Measurements from ENCODE around the gene RPH3AL. TPM values are rescaled to one million over a fixed set of nuclear protein-coding genes. Genes with fewer than 3 reads are reported as not detected.

The RPH3AL gene
- total and polyA plus RNA-seq, 2 of the 8 experiments (the other 6 are each of a cell fraction or from before 2014, with no cell fraction given) = 5.6 to 5.8 TPM

DNA sequence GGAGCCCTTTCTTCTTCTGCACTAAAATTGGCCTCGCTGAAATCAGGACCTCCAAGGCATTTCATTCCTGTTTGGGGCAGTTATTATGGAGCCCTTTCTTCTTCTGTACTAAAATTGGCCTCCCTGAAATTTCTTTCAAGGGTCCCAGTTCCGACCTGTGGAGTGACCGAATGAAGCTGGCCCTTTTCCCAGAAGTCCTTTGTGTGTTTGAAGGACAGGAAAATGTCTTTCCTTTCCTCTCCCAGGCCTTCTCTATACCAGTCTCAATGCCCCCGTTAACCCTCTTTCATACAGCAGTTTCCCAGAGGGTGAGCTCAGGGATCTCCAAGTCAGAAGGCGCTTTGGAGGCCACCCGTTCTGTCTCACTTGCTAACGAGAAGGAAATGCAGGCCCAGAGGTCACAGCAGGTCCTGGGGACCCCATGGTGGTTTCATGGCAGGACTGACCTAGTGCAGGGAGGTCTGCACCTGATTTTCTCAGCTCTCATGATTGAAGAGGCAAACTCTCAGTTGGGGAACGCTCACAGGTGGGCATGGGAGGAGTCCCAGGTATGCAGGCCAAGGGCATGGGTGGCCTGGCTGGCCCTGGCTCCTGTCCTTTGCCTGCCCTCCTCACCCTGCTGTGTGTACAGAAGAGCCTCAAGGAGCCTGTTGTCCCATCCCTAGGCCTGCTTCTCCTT, 134.0 kb downstream of the RPH3AL start:
- DNase-seq (ENCODE audit: low read depth in 1 of 2, low spot score in 2 of 2) (no peak), FAIRE-seq (no peak)
- no peak for TF ChIP-seq TEAD4 (IDR thresholded peaks at IDR 0.05; ENCODE audit: low read depth, low read length)
- no peak for TF ChIP-seq CEBPB (IDR thresholded peaks at IDR 0.05; ENCODE audit: low read depth, low read length)
- TF ChIP-seq TBP (IDR thresholded peaks at IDR 0.05; ENCODE audit: low read depth, low read length) = no peak
- TF ChIP-seq TAF1 (IDR thresholded peaks at IDR 0.05; ENCODE audit: low read depth, low read length) = no peak
- TF ChIP-seq KDM1A (IDR thresholded peaks at IDR 0.05; ENCODE audit: borderline replicate concordance, low read length) = no peak
- no peak for TF ChIP-seq CTBP2 (IDR thresholded peaks at IDR 0.05; ENCODE audit: borderline replicate concordance, insufficient read depth, insufficient read length, low read length)
- TF ChIP-seq EGR1 (IDR thresholded peaks at IDR 0.05; ENCODE audit: borderline replicate concordance, low read depth, low read length) = no peak
- TF ChIP-seq, protein P1, sequence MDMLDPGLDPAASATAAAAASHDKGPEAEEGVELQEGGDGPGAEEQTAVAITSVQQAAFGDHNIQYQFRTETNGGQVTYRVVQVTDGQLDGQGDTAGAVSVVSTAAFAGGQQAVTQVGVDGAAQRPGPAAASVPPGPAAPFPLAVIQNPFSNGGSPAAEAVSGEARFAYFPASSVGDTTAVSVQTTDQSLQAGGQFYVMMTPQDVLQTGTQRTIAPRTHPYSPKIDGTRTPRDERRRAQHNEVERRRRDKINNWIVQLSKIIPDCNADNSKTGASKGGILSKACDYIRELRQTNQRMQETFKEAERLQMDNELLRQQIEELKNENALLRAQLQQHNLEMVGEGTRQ (IDR thresholded peaks at IDR 0.05; ENCODE audit: low read length) = no peak
- no peak for TF ChIP-seq NRF1 (IDR thresholded peaks at IDR 0.05; ENCODE audit: low read depth, low read length)
- TF ChIP-seq PHF8 (conservative IDR thresholded peaks at IDR 0.05; ENCODE audit: low read depth, low read length) = no peak
- TF ChIP-seq BACH1 (IDR thresholded peaks at IDR 0.05; ENCODE audit: low read length) = no peak
- TF ChIP-seq SAP30 (IDR thresholded peaks at IDR 0.05; ENCODE audit: insufficient read depth, insufficient replicate concordance, low read length) = no peak
- no peak for TF ChIP-seq CHD1 (IDR thresholded peaks at IDR 0.05; ENCODE audit: low read depth, low read length)
- WGBS, 2 experiments (ENCODE audit: extremely low coverage in 1 of 2, insufficient coverage in 1 of 2, insufficient read length in 1 of 2, insufficient replicate concordance in 2 of 2, low coverage in 1 of 2, low lambda C conversion rate in 2 of 2, missing lambda C conversion rate in 1 of 2) = 84% methylated on average over 8 of the region's 8 CpGs; no CpG with 5 or more reads in 1 of the 2 experiments
- H3K23ac ChIP-seq (ENCODE audit: insufficient read length) = no peak overlapping the region
- no peak overlapping the region for H3K4me2 ChIP-seq (ENCODE audit: insufficient read depth in 1 of 2, low read depth in 2 of 2, low read length in 2 of 2)
- ChIA-PET POLR2A (ENCODE audit: partially characterized antibody) (no interaction called here), CTCF (ENCODE audit: partially characterized antibody) (interaction anchor here (1.6 to 1.9 kb wide), 2 partner anchors 90 to 168 kb away, joined by 4 to 5 read pairs; no protein-coding TSS in a partner anchor)
- no peak overlapping the region for H3K4ac ChIP-seq (replicated peaks; ENCODE audit: insufficient read length, low read depth, low read length)
- H4K8ac ChIP-seq (ENCODE audit: extremely low read depth, insufficient read depth, low read length) = no peak overlapping the region
- H3K56ac ChIP-seq (replicated peaks; ENCODE audit: insufficient read length, low read depth, low read length) = no peak overlapping the region
- H3K18ac ChIP-seq (ENCODE audit: extremely low read depth, low read length) = no peak overlapping the region
- no peak overlapping the region for H4K91ac ChIP-seq (replicated peaks; ENCODE audit: insufficient read length, low read length)
- no peak overlapping the region for H4K5ac ChIP-seq (ENCODE audit: insufficient read length, low read depth, low read length)
- no peak overlapping the region for H3K14ac ChIP-seq (ENCODE audit: insufficient read length)
- no peak overlapping the region for H2BK15ac ChIP-seq (ENCODE audit: low read length)
- H2AK5ac ChIP-seq (ENCODE audit: low read depth, low read length) = no peak overlapping the region
- H3K36me3 ChIP-seq (ENCODE audit: control insufficient read depth in 2 of 4, insufficient read depth in 4 of 4, low read length in 3 of 4) = no peaks in the 10 kb centered on the region
- no peak overlapping the region for H2BK20ac ChIP-seq (ENCODE audit: low read length)
- H3K9ac ChIP-seq (replicated peaks in 1 of 4; ENCODE audit: extremely low read depth in 1 of 4, low read depth in 3 of 4, low read length in 3 of 4) = no peak overlapping the region
- no peak overlapping the region for H2BK12ac ChIP-seq (ENCODE audit: low read depth, low read length)
- no peak overlapping the region for H3K27ac ChIP-seq (ENCODE audit: low read depth, low read length)
- peaks cover 2 to 7% (median 3%) of the 10 kb centered on the region in 4 experiments; a peak in 5 of 7 replicates for H3K4me1 ChIP-seq (replicated peaks in 1 of 4; ENCODE audit: control insufficient read depth in 3 of 4, insufficient read depth in 4 of 4, low read length in 3 of 4)
- H2BK5ac ChIP-seq (ENCODE audit: low read depth, low read length) = no peak overlapping the region
- H4K20me1 ChIP-seq (replicated peaks in 1 of 2; ENCODE audit: control insufficient read depth in 1 of 2, insufficient read depth in 2 of 2, low read length in 2 of 2) = no peaks in the 10 kb centered on the region
- no peaks in the 10 kb centered on the region for H3K79me1 ChIP-seq (ENCODE audit: low read depth, low read length)
- no peaks in the 10 kb centered on the region for H3K79me2 ChIP-seq (ENCODE audit: control insufficient read depth in 1 of 2, insufficient read depth in 2 of 2, low read length in 2 of 2)
- H3K9me3 ChIP-seq (ENCODE audit: insufficient read depth in 2 of 2, low read depth in 1 of 2, low read length in 1 of 2) = no peaks in the 10 kb centered on the region
- H3K4me3 ChIP-seq (ENCODE audit: extremely low read depth in 1 of 4, insufficient read depth in 2 of 4, low read depth in 3 of 4, low read length in 4 of 4) = no peak overlapping the region
- peaks cover 5% of the 10 kb centered on the region for H3K23me2 ChIP-seq (ENCODE audit: low read depth, low read length)
- H3K27me3 ChIP-seq (replicated peaks in 1 of 4; ENCODE audit: control insufficient read depth in 3 of 4, extremely low read depth in 1 of 4, insufficient read depth in 3 of 4, low read length in 3 of 4) = no peaks in the 10 kb centered on the region
- no peak overlapping the region for H2AFZ ChIP-seq (ENCODE audit: low read length)
- H2BK120ac ChIP-seq (replicated peaks; ENCODE audit: low read depth, low read length) = no peak overlapping the region

All from H1 (cell line).